Measurements from ENCODE around the gene CSNK1D. TPM values are rescaled to one million over a fixed set of nuclear protein-coding genes. Genes with fewer than 3 reads are reported as not detected.
A peak's percentile ranks its signal among the peaks of the same experiment; 100 is the strongest.

CSNK1D gene
- total and polyA plus RNA-seq, 7 donors = 73.5 to 139 (median 115) TPM

DNA sequence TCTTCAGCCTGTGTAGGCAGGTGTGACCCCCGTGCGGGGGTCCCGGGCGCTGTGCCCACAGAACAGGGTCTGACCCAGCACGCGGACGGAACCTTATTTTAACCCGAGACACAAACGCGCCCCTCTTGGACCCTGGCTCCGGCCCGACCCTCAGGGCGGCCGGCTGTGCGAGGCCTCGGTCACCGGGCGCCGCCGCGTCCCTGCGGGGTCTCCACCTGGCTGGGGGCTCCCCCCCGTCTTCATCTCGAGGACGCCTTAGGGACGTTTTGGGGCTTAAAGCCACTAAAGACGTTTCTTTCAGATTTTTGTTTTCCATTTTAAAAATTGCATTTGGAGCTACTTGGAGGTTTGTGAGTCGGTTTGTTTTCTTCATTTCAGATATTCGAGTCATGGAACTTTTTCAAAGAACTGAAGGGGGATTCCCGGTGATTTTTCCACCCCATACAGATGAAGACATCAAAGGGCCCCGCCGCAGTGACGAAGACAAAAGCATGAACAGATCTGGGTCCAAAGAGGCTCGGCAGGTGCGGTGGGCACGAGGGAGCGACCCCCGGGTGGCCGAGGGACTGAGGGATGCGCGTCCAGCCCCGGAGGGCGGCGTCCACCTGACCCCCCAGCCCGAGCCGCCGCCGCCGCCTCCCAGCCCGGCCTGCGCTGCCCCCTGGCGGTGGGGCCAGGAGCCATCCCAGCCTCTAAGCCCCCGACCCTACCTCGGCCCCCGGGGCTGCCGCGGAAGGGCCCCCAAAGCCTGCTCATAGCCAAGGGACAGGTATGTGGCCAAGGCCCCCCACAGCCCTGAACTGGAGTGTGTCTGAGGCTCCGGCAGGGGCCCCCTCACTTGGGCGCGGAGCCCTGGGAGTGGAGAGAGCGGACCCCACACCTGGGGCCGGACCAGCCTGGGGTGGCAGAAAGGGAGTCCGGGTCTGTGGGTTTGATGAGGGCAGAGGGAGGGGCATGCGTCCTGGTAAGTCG lies 47.7 kb upstream of the CSNK1D start:
- DNase-seq = no peak
- no peaks in the 10 kb centered on the region for H3K36me3 ChIP-seq (ENCODE audit: insufficient read depth in 1 of 2, low read depth in 1 of 2)
- H3K4me1 ChIP-seq = peaks cover 5% of the 10 kb centered on the region
- intact Hi-C loops (cut with DNase I) = loop anchor here (1.0 to 2.0 kb wide), 4 partner anchors 84 to 115 kb away; no protein-coding TSS in a partner anchor
- WGBS, 3 donors = 42 to 54% (median 45%) methylated on average over 58 to 65 of the region's 65 CpGs
- ATAC-seq = peak; percentile 68 to 91 (median 82)
- no peaks in the 10 kb centered on the region for H3K9me3 ChIP-seq
- peak; percentile 86 for TF ChIP-seq CTCF (IDR thresholded peaks at IDR 0.05)
- H3K27ac ChIP-seq = no peak overlapping the region
- peak overlapping the region; percentile 22 for H3K4me3 ChIP-seq
- no peaks in the 10 kb centered on the region for H3K27me3 ChIP-seq (ENCODE audit: insufficient read depth in 3 of 3, low read length in 2 of 3)

DNA sequence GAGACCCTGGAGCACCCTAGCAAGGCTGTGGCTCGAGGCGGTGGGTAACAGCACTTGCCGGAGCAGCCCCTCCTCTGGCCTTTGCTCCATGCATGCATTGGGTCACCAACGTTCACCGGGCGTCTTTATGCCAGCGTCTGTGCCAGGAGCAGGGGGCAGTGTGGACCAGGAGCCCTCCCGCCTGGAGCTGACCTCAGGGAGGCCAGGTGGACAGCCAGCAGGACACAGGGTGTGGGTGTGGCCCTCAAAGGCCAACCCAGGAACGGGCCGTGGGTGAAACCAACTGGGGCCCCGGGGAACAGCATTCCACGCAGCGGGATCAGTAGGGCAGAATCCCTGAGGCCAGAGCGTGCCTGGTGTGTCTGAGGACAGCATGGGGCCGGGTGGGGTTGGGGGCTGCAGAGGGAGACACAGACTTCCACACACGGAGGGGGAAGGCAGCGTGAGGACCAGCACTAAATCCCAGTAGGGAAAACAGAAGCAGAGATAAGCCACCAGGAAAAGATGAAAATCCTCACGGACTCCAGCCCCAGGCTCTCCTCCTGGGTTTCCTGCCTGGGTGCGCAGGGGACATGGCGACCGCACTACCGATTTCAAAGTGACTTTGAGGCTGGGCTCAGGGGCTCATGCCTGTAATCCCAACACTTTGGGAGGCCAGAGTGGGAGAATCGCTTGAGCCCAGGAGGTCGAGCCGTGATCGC lies 46.8 kb upstream of the CSNK1D start:
- DNase-seq (no peak), ATAC-seq (no peak)
- 61 to 70% (median 68%) methylated on average over 25 to 26 of the region's 26 CpGs for WGBS, 3 donors
- no peak overlapping the region for H3K4me3 ChIP-seq
- intact Hi-C loops (cut with DNase I) = loop anchor here in 1 of 2 donors (2.0 kb wide), 2 partner anchors 83 to 113 kb away; no protein-coding TSS in a partner anchor
- peaks cover 5% of the 10 kb centered on the region for H3K4me1 ChIP-seq
- no peaks in the 10 kb centered on the region for H3K9me3 ChIP-seq
- no peak for TF ChIP-seq CTCF (IDR thresholded peaks at IDR 0.05)
- no peaks in the 10 kb centered on the region for H3K36me3 ChIP-seq (ENCODE audit: insufficient read depth in 1 of 2, low read depth in 1 of 2)
- H3K27ac ChIP-seq = no peak overlapping the region
- H3K27me3 ChIP-seq (ENCODE audit: insufficient read depth in 3 of 3, low read length in 2 of 3) = peaks cover 0 to 5% (median 5%) of the 10 kb centered on the region in 3 donors

DNA sequence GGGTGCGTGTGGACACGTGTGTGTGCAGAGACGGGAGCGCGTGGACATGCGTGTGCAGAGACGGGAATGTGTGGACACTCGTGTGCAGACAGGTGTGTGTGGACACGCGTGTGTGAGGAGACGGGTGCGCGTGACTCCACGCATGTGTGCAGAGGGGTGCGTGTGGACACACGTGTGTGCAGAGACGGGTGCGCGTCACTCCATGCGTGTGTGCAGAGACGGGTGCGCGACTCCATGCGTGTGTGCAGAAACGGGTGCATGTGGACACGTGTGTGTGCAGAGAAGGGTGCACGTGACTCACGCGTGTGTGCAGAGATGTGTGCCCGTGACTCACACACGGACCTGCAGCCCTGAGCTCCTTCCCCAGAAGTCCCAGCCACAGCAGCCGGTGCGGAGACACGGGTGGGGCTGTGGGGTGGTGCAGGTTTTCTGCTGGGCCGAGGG lies 46.1 kb upstream of the CSNK1D start:
- WGBS, 3 donors = 93 to 95% (median 94%) methylated on average over 35 of the region's 35 CpGs
- H3K27me3 ChIP-seq (ENCODE audit: insufficient read depth in 3 of 3, low read length in 2 of 3) = peaks cover 0 to 9% (median 7%) of the 10 kb centered on the region in 3 donors
- intact Hi-C loops (cut with DNase I) = loop anchor here in 1 of 2 donors (2.0 to 5.0 kb wide), 3 partner anchors 72 to 113 kb away; no protein-coding TSS in a partner anchor

More for the DNA sequence above, 46.1 kb upstream of the CSNK1D start:
- ATAC-seq = no peak
- TF ChIP-seq CTCF (IDR thresholded peaks at IDR 0.05) = no peak
- DNase-seq = no peak
- peaks cover 5% of the 10 kb centered on the region for H3K4me1 ChIP-seq
- H3K36me3 ChIP-seq (ENCODE audit: insufficient read depth in 1 of 2, low read depth in 1 of 2) = no peaks in the 10 kb centered on the region
- H3K9me3 ChIP-seq = no peaks in the 10 kb centered on the region
- H3K27ac ChIP-seq = no peak overlapping the region
- H3K4me3 ChIP-seq = no peak overlapping the region
